GM21526 (cell line): ENCODE data around the gene CEBPA.
A peak's percentile ranks its signal among the peaks of the same experiment; 100 is the strongest.
"Not testable (repeated sequence)": the region's sequence is repeated elsewhere in the genome, so short reads cannot be mapped to it uniquely, and the experiment has no call there.

Experiments
- ATAC-seq: cut with Tn5 transposase; IDR thresholded peaks from one replicate; pipeline ENCODE4 v1.9.1; 2021; ENCODE audit warnings: moderate library complexity; ENCODE audit not compliant: unreplicated experiment, low FRiP score

Gene CEBPA

DNA sequence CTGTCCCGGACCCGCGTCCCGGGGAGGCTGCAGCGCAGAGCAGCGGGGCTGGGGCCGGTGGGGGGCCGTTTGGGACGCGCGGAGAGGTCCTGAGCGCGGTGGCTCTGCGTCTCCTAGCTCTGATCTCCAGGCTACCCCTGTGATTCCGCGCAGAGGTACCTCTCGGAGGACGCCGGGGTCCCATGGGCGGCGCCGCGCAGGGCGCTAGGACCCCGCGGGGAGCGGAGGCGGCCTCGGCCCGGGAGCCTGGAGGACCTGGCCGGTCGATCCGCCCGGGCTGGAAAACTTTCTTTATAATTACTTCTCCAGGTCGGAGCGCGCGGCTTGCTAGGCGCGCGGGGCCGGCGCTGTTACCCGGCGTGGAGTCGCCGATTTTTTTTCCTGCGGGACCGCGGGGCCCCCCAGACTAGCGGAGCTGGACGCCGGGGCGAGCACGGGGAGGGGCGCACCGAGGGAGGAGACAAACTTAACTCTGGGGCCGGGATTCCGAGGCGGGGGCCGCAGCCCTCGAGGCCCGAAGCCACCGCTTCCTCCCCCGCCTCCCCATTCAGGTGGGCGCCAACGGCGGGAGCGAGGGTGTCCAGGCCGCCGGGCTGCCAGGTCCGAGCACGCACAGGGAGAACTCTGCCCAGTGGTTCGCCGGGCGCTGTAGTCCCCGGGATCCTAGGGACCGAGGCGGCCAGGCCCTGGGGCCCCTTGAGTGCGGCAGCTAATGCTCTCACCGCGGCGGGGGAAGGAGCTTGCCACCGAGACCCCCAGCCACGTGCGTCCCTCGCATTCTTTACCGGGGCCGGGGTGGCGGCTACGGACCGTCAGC, 848 bp upstream of the CEBPA start:
- ATAC-seq: peak; percentile 12

DNA sequence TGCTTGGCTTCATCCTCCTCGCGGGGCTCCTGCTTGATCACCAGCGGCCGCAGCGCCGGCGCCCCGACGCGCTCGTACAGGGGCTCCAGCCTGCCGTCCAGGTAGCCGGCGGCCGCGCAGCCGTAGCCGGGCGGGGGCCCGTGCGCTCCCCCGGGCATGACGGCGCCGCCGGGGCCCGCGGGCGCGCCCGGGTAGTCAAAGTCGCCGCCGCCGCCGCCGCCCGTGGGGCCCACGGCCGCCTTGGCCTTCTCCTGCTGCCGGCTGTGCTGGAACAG, 497 bp downstream of the CEBPA start:
- no peak for ATAC-seq

DNA sequence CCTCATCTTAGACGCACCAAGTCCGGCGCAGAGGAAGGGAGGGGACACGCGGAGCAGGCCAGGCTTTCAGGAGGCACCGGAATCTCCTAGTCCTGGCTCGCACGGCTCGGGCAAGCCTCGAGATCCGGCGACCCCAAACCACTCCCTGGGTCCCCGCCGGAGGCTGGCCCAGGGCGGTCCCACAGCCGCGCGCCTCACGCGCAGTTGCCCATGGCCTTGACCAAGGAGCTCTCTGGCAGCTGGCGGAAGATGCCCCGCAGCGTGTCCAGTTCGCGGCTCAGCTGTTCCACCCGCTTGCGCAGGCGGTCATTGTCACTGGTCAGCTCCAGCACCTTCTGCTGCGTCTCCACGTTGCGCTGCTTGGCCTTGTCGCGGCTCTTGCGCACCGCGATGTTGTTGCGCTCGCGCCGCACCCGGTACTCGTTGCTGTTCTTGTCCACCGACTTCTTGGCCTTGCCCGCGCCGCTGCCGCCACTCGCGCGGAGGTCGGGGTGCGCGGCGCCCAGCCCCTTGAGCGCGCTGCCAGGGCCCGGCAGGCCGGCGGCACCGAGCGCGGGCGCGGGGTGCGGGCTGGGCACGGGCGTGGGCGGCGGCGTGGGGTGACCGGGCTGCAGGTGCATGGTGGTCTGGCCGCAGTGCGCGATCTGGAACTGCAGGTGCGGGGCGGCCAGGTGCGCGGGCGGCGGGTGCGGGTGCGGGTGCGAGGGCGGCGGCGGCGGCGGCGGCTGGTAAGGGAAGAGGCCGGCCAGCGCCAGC, 1.0 kb downstream of the CEBPA start:
- ATAC-seq: no peak

DNA sequence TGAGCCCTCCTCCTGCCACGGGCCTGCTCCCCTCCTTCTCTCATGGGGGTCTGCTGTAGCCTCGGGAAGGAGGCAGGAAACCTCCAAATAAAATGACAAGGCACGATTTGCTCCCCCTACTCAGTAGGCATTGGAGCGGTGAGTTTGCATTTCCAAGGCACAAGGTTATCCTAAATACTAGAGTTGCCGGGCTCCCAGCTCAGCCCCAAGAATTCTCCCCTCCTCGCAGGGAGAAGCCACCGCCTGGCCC, 1.5 kb downstream of the CEBPA start:
- ATAC-seq: no peak

DNA sequence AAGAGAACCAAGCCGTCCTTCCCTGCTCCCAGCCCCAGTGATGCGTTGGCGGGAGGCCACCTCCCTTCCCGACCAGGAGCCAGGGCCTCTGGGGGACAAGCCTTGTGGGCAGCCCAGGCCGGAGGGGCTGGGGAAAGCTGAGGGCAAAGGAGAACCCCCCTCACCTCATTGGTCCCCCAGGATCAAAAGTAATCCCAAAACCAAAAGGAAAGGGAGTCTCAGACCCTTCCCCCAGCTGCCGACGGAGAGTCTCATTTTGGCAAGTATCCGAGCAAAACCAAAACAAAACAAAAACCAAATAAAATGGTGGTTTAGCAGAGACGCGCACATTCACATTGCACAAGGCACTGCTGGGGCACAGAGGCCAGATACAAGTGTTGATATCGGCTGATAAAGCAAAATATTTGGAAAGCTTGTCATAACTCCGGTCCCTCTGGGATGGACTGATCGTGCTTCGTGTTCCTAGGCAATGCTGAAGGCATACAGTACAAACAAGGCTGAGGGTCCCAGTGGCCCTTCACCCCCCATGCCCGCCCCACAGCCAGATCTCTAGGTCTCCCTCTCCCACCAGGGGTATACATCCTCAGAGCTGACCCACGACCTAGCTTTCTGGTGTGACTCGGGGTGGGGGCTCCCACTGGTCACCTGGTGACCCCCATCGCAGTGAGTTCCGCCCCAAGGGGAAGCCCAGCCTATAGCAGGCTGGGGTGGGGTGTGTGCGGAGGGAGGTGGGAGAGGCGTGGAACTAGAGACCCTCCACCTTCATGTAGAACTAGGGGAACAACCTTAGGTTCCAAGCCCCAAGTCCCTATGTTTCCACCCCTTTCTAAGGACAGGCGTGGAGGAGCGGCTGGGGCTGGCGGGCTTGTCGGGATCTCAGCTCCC, 2.1 kb downstream of the CEBPA start:
- ATAC-seq: no peak

DNA sequence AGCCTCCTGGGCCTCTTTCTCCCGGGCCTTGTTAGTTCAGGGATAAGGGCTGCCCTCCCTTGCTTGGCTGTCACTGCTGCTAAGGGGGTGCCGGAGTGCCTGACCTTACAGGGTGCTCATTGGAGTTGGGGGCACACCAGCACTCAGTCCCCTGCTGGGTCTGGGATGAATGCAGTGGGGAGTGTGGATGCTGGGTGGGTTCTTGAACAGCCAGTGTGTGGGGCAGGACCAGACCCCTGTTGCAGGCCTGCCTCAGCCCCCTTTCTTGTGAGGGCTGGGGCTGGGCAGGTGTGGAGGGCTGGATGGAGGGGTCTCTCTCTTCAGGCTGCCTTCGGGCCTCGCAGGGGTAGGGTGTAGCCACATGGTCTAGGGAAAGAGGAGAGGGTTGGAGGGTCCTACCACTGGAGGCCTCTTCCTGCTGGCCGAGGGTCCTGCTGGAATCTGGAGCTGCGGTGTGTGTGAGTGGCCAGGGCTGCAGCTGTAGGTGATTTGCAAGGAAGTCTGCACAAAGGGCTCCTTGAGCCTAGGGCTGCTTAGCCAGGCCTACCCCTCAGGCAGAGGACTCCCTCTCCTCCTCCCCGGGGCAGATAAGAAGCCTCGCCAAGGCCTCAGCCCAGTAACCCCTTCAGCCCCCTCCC, 3.2 kb downstream of the CEBPA start:
- ATAC-seq: no peak

DNA sequence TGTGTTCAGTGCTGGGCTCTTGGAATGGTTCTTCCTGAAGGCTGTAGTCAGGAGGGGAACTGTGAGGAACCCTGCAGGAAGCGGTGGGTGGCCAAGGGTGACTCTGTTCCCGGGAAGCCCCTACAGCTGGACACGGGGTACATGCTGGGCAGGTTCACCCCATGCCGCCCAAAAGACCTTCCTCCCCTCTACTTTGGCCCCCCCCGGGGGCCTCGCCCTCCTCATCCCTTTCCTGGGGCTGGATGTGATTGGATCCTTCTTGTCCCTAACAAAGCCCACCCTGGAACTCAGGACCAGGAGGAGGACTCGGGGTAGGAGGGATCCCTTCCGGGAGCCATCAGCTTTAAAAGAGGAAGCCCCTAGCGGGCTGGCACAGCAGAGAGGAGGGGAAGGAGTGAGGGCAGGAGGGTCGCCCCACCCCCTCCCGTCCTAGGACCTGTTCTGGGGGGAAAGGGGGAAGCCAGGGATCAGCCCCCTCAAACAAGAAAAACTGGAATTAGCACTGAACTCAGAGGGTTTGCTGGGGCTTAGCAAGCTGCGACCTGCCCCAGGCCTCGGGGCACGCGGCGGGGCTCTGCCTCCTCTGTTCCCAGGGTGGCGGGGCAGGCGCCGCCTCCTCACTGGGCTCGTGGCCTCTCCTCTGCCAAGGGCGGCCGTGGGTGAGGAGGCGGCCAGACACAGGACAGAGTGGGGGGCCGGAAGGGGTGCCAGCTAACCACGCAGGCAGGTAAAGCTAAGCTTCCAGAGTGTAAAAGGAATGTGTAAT, 4.0 kb downstream of the CEBPA start:
- no peak for ATAC-seq

DNA sequence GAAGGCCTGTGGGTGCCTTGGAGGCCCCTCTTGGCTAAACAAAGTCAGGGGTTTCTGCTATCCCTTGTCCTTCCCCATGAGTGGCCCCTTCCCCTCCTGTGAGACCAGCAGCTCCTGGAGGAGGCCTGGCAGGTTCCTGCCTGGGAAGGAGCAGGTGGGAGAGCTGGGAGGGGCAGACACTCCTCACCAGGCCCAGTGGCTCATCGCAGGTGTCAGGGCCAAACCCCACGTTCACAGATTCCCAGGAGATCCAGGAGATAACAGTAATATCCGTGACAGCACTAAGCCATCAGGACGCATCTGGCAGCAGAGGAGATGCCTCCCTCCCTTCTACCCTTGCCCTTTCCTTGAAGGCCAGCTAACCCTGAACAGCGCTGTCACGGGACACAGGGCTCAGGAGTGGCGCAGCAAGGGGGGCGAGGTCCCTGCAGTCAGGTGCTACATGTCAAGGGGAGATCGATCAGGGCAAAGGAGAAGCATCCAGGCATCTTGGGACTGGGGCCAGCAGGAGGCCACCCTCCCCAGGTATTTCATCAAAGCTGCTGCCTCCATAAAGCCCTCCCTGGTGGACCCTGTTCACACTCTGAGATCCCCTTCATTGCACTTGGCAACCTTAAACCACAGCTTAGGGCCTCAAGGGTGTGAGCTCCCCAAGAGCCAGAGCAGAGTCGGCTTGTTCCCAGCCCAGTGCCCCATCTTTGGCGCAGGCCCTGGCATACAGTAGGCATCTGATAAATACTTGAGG, 4.8 kb downstream of the CEBPA start:
- ATAC-seq: no peak

DNA sequence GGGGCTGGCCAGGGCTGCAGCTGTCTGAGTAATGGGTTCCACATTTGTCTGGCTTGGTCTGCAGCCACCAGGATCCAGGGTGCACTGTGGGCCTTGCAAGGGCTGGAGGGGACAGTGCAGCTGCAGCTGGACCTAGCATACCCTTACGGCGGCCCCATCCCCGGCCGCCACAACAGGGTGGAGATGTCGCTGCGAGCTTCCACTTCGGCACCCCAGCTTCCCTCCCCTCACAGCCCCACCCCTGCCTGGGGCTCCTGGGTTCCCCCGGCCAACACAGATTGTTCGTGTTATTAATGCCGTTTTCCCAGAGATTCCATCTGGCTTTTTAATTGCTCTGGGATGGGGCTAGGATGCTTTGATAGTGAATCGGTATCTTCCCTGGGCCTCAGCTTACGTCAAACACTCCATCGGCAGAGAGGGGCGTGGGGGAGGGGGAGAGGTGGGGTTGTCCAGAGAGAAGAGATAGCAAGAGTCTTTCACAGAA, 5.8 kb downstream of the CEBPA start:
- no peak for ATAC-seq

DNA sequence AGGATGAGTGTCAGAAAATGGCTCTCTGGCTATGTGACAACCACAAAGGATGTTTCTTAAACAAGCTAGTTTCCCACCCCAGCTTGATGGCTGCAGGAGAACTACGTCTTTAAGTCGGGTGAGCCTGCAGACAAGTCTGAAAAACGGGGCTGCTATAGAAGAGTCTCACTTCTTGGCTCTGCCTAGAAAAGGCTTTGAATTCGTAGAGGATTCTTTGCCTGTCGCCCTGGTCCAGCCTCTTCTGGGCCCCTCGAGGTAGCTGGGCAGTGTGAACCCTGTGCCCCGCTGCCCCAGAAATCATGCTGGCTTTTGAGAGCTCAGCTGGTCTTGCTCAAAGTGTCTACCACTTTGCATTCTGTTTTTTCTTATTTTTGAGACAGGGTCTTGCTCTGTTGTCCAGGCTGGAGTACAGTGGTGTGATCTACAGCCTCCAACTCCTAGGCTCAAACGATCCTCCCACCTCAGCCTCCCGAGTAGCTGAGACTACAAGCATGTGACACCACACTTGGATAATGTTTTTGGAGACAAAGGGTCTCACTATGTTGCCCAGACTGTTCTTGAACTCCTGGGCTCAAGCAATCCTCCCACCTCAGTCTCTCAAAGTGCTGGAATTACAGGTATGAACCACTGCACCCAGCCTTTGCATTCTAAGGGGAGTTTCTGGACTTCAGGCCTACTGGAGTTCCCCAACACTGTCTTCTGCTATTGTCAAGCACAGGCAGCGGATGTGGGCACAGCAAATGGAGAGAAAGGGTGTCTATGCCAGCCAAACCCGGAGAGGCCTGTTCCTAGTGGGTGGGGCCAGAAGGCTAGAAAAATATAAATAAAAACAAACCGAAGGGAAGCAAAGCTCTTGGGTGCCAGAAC, 6.5 kb downstream of the CEBPA start:
- ATAC-seq: no peak

DNA sequence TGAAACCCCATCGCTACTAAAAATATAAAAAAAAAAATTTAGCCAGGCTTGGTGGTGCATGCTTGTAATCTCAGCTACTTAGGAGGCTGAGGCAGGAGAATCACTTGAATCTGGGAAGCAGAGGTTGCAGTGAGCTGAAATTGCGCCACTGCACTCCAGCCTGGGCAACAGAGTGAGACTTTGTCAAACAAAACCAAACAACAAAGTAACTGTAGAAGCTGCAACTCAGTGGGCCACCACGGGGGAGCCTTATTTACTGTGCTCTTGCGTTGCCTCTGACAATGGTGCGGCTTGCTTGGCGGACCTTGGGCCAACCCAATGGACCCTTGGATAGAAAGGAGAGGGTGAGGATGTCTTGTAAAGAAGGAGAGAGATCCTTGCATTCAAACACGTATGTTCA, 7.3 kb downstream of the CEBPA start:
- not testable (repeated sequence) for ATAC-seq

DNA sequence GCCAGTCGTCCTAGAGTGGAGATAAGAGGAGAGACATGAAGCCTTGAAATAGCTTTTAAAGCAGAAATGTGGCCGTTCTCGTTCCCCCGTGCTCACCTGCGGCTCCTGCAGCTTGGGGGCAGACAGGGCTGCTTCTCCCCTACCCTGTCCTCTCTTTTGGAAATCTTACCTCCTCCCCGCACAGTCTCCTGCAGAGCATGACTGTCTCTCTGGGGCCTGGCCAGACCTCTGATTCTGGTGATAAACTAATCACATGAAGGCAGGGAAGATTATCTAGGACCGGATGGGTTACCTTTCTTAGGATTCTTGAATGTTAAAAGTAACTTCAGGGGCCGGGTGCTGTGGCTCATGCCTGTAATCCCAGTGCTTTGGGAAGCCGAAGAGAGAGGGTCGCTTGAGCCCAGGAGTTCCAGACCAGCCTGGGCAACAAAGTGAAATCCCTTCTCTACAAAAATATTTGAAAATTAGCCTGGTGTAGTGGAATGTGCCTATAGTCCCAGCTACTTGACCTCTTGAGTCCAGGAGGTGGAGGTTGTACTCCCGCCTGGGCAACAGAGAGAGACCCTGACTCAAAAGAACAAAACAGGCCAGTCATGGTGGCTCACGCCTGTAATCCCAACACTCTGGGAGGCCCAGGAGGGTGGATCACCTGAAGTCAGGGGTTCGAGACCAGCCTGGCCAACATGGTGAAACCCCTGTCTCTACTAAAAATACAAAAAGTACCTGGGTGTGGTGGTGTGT, 8.1 kb downstream of the CEBPA start:
- ATAC-seq: no peak

DNA sequence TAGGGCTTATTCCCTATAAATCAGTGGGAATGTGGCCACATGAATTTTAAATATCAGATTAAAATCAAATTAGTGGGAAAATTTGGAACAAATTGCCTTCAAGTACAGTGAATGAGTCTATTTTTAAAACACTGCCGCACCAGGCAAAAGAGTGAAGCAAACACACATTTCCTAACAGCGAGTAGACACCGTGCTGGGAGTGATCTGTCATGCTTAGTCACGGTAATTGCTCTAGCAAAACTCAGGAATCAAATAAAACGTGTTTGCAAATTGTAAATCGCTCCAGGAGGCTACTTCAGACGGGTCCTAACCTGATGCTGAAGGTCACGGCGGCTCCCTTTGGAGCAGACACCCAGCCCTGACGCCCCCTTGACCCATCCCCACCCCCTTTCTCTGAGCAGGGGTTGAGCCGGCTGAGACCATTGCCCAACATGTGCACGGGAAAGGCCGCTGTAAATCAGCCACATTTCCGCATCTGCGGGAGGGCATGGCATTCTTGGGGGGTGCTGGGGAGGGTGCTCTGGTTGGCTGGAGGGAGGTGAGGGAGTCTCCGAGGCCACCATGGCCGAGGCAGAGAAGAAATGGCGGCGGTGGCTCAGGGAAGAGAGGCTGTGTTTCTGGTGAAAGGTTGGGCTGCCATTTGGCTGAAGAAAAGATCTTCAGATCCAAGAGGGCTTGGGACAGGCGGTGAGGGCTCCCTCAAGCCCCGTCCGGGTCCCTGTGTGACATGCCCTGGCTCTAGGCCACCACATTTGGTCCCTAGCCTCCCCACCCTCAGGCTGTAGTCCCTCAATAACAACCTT, 8.9 kb downstream of the CEBPA start:
- no peak for ATAC-seq

DNA sequence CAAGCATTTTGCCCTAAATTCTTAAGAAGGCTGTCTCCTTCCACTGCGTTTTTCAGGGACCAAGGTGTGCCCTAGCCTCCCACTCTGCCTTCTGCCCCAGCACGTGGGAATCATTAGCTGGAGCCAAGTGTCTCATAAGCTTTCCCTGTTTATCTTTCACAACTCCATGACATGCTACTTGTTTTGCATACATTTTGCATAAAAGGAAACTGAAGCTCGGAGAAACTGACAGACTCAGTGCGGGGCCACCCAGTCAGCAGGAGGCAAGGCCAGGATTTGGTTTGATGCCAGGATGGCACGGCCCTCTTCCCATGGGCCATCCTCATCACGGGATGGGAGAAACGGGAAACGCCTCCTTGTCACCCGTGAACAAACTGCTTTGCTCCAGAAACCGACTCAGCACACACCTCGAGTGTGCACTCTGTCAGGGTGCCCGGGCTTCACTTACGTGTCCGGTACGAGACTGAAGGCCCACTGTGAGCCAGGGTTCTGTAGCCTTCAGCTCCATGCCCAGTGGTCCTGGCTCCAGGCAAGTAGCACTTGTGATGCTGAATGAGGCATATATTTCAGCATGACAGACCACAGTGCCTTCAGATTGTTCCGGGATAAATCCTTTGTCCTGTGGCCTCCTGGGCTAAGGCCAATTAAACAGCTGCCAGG, 9.6 kb downstream of the CEBPA start:
- ATAC-seq: no peak

DNA sequence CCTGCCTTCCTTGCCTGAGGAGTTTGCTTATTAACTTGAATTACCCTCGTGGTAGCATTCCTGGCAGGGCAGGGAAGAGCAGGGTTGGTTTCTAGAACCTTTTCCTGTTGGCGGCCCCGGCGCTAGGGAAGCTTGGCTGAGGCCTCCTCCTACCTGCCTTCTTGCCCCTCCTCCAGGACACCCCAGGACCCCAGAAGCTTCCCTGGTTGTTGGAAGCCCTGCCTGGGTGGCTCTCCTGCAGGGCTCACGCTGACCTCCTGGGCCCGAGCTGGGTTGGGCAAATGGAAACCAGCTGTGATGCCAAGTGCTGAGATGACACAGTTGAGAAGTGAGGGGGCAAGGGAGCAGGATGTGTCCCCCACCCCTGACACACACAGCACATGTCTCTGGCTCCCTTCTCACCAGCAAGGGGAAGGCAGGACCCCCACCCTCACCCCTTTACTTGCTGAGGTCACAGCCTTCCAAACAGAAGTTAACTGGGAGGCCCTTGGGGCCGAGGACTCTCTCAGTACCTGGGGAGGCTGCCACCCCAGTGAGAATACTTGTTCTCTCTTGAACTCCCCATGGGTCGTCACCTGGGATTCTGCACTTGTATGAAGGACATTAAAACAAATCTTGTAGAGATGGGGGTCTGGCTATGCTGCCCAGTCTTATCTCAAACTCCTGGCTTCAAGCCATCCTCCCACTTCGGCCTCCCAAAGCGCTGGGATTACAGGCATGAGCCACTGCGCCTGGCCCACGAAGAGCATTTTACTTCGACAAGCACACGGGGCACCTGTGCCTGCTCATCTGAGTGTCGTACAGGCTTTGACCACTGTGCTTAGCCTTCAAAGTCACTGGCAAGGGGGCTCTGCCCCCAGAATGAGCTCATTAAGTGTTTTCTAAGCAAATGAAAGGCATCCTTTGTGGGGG, 10.5 kb downstream of the CEBPA start:
- ATAC-seq: no peak
